ENCODE measurements around the gene ADM.

GRCh38 chr11:10311802-10312201 lies 6.9 kb downstream of the ADM start:
- TF ChIP-seq EZH2 (IDR thresholded peaks at IDR 0.05; ENCODE audit: borderline replicate concordance, low read length): no peak
- TF ChIP-seq CTCF (conservative IDR thresholded peaks at IDR 0.05 in 1 of 2, IDR thresholded peaks at IDR 0.05 in 1 of 2; ENCODE audit: extremely low read depth in 1 of 2, insufficient read depth in 1 of 2, low read depth in 1 of 2, low read length in 2 of 2): no peak
